Activated CD4-positive, alpha-beta T cell treated with anti-CD3 and anti-CD28 coated beads, Interleukin-2, amount 50 U/mL, for 4 hours (primary cell): ENCODE results near the gene SPOCK1.

Source experiments
- DNase-seq, 2 experiments: peaks; one replicate each; pipeline ENCODE4 v3.0.0-alpha.2; 2020

The SPOCK1 gene

DNA sequence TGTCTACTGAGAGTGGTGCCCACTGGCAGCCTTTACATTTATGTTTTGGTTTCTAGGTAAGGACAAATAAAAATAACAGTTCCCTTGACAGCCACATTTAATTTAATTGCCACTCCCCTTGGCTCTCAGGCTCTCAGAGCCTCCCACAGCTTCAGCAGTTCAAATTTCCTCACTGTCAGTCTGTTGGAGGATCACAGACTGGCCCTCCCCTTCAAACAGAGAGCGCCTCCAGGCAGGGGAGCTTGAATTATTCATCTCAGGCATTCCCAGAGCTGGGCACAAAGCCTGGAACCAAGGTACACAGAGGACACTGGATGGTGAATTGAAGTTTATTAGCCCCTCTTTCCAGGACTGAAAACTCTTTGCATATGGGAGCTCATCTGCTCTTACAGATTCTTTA, 407.7 kb downstream of the SPOCK1 start:
- no peak for DNase-seq

DNA sequence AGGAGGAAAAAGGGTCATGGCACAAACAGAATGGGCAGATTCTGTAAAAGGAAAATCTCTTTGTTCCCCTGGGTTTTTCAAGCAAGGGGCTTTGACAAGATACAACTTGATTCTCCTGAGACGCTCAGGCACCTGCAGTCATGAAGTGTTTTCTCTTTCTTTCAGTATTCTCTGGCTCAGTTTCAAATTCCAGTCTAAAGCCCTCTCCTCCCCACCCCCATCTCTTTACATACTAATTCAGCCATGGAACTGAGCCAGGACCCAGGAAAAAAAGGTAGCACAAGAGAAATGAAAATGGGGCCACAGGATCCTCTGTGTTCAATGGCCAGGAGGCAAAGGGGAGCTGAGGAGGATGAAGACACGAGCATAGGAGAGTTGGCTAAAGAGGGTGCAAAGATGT, 408.4 kb downstream of the SPOCK1 start:
- no peak for DNase-seq

DNA sequence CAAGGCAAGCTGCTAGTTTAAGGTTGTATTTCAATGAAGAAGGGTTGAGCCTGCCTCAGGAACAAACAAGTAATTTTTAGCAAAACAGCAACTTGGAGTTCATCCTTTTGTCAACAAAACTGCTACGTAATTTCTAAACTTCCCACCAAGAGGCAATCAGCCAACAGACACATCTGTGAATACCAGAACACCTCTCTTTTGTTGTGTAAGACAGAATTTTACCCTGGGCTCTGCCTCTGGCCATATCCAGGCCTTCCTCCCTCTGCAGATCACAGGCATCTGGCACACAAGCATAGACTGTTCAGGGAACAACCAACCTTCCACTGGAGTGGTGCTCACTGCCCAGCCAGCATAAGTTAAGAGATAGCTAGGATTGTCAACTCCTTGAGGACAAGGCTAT, 409.0 kb downstream of the SPOCK1 start:
- no peak for DNase-seq

DNA sequence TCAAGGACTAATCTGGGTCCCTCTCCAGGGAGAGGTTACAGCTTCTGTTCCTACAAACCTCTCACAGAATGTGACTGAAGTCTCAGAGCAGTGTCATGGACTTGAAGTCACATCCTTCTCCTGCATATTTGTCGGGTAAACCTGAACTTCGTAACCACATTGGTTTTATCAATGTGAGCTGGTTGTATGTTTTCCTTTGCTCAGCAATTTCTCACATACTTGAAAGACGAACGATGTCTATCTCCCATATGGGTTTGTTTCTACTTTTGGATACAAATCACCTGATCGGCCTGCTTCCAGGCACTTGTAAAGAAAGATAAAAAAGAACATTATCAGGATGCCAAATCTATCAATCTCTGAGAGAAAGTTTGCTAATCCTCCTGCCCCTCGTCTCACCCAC, 411.0 kb downstream of the SPOCK1 start:
- DNase-seq: no peak

DNA sequence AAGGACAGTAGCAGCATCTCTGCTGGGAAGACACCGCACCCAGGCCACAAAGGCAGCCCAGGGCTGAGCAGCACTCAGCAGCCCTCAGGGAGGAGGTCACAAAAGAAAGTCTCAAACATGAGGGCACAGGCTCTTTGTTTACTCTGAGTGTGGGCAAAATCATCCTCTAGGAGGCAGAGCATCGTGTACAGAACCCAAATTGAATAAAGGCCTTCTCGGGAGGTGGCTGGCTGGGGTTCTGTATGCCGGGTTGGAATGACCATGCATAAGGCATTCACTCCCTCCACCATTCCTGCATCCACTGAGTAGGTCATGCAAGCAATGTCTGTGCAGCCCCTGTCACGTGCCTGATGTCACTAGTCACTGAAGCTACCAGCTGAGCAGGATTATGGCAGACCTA, 412.8 kb downstream of the SPOCK1 start:
- no peak for DNase-seq

DNA sequence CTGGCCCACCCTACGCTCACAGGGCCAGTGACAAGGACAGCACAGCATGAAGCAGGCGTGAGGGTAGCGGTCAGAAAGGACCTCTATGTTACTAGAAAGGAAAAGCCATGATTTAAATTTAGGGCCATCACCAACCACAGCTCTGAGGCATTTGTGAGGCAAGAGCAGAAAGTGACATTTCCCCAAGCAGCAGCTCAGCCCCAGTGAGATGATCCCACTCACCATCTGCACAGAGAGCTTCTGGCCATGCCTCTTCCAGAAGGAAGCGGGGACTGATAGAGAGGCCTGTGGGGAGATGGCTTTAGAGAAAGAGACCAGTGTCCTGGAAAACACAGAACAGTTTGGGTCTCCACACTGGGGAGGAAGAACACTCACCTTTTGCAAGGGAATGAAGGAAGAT, 413.9 kb downstream of the SPOCK1 start:
- no peak for DNase-seq

DNA sequence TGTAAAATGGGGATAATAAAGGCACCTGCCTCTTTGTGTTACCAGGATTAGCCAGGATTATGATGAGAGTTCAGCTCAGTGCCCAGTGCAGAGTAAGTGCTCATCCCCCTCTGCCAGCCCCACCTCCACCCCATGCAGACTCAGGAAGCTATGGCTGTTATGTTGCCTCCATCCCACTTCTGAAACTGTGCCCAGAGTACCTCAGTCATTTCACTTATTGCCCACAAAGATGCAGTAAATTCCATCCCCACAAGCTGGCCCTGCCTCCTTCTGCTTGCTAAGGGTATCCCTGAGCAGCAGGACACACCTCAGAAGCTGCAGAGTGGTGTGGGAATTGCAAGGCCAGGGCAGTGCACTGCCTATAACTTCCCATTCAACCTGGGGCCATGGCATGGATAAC, 415.1 kb downstream of the SPOCK1 start:
- no peak for DNase-seq

DNA sequence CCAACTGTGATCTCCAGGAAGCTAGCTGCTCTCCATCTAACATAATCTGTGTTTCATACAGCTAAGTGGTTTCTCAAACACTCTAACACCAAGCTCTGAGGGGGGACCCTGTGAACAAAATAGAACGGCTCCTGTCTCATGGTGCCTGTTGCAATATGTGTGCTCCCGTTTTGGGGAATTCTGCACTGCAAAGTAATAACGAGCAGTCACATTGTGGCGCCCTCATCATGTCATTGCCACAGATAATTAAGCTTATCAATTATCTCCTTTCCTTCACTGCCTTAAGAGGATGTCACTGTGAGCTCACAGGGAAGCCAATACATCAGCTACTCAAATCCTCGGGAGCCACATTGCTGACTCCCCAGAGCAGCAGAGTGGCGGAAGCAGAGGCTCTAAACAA, 416.2 kb downstream of the SPOCK1 start:
- no peak for DNase-seq

DNA sequence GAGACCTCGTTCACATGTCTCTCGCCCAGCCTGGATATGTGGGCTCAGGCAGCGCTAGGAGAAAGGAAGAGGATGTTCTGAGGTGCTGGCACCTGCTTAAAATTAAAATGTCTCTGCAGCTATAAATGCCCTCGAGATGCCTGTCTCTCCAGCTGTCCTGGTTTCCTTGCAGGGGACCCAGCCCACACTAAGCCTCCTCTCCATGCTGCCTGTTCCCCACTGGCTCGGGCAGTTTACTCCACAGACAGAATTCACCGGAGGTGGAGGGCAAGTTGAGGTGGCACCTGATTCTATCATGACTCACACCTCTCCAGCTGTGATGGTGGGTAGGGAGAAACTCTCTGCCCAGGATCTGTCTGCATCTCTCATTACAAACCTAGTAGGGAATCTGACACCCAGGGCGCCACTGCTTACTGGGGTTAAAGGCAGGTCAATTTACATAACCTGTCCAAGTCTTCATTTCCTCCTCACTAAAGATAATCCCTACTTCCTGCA, 420.9 kb downstream of the SPOCK1 start:
- DNase-seq: no peak

DNA sequence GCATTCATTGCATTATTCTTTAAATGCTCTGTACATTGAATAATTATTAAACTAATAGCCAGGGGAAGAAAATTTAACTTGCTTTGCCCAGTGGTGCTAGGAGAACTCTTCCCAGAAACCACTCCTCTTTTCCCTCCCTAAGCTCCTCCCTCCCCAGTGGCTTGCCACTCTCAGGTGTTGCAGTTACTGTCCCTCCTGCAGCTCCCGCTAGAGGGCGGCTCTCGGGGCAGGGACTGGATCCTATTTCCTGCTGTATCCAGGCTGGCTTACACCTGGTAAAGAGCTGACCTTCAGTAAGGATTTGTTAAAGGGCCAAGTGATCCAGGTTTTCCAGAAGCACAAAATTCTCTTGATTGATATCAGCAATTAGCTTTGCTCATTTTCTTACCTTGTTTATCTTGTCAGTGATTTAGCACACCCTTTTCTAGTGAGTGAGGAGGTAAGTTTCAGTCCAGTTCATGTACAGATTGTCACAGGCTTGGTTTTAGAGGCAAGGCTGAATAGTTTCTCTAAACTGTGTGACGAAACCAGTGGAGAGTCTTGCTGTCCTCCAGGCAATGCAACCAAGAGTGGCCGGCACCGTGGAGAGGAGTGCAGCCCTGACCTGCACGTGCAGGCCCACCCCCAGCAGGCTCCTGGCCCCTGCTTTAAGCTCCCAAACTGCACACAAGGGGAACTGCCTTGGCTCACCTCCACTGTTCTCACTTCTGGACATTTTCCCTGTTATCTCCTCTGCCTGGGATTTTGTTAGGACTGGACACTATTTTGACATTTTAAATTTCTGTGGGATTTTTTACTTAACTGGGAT, 423.8 kb downstream of the SPOCK1 start:
- DNase-seq: no peak

DNA sequence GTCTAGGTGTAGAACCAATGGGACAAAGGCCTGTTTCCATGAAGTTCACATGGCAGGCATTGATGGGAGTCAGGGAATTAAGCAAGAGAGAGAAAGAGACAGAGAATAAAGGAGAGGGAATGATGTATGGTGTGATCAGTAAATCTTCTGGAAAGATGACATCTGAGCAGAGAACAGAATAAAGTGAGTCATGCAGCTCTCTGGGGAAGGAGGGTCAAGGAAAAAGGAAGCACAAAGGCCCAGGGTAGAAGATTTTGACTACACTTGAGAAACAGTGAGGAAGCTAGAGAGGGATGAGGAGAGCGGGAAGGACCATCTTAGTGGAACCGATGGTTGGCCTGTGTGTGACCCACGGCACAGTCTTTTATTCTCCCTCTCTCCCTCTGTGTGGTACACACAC, 425.9 kb downstream of the SPOCK1 start:
- DNase-seq: no peak

DNA sequence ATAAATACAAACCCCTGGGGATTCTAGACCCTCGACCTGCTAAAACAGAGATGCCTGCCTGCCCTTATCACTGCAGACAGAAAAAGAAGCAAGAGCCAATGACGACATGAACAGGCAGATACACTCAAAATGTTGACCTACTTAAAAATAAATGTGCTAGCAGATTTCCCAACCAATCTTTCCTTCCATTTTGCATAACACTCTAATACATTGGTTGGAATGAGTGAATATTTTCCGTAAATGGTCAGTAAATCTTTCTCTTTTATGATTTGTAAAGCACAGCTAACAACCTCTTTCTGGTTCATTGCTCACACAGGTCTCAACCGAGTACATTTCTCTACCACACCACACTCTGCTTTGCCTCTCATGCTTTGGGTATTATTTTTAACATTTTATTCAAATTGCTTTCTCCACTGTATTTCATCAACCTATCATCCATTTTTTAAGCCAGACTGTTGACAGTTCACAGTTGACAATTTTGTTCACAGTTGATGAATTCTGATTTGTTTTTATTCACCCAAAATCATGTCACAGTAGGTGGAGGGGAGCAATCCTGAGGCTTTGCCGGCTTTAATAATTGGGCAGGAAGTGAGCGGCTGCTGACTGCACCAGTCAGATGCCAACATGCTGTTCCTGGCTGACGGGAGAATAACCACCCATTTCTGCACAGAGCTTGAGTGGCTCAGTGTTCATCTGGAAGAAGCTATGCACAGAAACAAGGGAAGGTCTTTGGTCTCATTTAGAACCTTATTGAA, 426.6 kb downstream of the SPOCK1 start:
- DNase-seq: no peak

DNA sequence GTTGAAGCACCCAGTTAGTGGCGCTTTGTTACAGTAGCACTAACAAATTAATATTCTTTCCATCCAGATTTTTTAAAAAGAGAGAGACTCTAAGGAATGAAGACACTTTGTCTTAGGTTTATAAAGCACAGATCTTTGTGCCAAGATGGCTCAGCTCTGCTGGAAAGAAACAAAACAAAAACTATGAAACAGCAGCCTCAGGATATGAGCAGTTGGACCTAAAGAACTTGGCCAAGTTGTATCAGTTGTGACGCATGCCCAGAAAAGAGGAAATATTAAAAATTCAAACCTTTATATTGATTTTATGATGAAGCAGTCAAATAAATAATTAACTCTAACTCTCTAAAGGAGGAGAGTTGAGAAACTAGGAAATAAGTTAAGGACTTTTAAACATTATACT, 427.2 kb downstream of the SPOCK1 start:
- no peak for DNase-seq

DNA sequence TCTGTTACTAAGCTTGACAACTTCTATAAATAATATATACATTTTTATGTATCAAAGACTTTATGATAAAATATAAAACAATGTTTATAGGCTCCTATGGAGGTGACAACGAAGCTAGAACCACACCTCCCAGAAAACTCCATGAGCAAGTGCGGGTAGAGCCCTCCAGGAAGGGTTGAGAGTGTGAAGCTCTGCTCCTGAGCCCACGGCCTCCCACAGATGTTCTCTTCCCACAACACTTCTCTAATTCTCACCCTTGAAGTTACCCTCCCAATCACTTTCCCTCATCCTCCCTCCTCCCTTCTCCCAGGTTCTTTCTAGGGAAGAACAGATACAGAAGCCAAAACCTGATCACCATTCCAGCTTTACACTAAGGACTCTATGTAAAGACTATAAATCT, 427.6 kb downstream of the SPOCK1 start:
- DNase-seq: no peak

DNA sequence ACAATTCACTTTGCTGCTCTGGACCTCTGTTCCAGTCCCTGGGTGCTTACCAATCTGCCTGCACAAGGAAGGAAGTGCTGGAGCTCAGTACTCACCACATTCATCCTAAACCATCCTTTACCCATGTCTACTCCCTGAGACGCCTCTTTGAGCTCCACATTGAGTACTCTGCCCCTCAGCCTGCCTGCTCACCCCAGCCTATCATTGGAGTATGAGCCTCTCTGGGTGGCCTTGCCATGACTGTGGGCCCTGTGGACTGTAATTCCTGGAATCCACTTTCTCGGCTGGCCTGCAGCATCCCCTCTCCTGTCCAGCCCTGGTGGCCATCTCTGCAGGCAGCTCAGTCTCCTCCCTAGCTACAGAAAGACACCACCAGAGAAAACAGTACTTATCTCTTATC, 428.6 kb downstream of the SPOCK1 start:
- DNase-seq: no peak

DNA sequence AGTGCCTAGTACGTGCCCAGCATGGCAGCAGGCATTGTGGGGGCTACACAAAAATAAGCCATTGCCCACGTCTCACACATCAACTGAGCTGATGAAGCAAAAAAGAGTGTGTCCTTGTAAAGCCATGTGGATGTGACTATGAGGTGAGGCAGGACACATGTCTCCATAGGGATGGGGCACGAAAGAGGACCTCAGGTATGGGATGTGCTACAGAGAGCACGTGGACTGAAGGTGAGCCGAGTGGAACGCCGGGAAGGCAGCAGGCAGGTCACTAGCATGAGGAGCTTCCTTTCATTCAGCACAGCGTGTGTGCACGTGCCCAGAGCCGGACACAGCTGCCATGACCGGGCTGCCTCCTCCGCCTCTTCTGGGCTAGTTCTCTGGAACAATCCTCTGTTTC, 429.8 kb downstream of the SPOCK1 start:
- no peak for DNase-seq

DNA sequence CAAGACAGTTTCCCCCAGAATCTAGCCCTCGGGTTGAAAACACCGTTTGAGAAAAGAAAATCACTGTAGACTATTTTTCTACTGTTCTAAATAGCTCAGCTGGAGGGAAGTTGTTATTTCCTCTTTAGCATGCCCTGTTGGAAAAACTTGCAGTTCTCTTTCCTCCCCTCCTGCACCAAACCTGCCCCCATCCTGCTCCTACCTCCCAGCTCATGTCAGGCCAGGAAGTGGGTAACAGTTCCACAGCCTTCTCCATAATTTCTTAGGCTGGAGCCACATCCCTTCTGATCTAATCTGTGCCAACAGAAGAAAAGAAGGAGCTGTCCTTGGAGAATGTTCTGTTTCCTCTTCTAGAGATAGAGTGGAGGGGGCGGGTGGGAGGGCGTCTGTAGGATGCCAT, 437.7 kb downstream of the SPOCK1 start:
- no peak for DNase-seq

DNA sequence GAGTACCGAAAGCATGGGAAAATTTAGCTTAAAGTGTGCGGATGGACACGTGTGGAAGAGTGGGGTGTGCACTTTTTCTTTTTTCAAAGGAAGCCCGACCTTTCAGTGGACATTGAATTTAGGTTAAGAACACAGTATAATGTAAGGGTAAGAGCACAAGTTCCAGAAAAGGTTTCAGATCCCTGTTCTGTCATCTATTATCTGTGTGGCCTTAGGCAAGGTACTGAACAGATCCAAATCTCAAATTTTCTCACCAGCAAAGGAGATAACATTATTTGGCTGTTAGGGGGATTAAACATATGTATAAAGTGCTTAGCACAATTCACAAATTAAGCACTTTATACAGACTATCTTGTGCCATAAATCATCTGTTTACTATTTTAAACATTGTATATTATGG, 441.0 kb downstream of the SPOCK1 start:
- no peak for DNase-seq

DNA sequence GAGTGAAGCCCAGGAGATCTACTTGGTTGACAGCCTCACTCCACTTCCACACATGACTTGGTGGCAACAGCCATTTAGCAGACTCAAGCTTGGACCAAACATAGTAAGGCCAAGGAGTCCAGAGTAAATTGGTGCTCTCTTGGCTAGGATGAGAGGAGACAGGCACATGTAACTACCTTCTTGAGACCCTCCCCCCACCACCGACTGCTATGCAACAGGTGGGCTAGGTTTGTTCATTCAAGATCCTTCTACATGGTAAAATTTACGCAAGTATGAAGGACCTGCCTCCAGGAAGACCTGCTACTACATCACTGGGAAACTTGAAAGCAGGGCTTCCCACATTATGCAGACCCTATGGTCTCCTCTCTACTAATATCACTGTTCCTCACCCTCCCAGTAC, 442.4 kb downstream of the SPOCK1 start:
- DNase-seq: no peak

DNA sequence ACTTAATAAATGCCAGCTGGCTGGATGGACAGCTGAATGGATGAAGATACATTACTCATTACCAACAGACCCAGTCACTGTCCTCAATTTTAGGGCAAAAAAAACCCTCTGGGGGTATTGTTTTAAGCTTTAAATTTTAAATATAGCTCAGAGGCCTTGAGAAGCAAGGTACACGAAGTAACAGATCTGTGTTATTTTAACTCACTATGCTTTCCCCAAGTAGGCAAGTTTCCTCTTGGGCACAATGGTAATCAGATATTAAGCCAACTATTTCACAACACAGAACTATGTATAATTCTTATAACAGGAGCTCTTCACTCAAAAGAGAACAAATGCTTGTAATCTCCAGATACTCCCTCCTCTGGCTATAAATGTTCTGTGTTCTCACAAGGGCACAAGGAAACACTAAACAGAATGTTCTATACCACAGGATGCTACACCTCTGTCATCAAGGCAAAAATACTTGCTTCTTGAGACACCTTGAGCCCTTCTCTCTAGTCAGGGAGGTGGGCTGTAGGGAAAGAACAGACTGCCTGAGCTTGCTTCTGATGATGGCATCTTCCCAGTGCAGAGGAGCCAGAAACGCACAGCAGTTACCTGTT, 443.8 kb downstream of the SPOCK1 start:
- no peak for DNase-seq

DNA sequence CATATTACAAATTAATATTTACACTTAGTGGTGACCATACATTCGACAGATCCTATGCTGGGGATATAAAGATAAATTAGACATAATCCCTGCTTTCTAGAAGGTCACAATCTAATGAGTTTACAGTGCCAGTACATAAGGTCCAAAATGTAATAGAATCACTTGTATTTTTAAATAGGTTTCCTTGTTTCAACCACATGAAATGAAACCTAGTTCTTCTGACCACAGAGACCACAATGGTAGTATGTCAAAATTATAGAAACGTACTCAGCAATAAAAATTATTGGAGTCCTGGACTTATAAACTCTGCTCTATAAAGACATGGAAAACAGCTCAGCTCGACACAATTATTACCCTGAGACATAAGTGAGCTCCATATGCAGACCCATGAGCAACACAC, 444.3 kb downstream of the SPOCK1 start:
- DNase-seq: no peak

DNA sequence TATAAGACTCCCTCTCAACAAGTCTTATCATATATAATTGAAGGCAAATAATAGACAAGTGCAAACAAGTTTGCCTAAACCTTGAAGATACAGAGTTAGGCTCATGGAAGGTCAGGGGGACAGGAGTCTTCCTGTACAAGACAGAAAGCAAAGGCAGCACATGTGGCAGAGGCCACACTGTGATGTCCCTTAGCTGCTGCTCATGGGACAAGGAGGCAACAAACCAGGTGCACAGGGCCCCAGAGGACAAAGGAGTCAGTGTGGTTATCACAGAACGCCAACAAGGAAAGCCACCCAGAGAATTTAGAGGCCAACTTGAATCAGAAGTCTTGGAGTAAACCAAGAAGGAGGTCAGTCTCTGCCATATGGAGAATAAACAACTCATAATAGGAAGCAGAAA, 444.8 kb downstream of the SPOCK1 start:
- no peak for DNase-seq

DNA sequence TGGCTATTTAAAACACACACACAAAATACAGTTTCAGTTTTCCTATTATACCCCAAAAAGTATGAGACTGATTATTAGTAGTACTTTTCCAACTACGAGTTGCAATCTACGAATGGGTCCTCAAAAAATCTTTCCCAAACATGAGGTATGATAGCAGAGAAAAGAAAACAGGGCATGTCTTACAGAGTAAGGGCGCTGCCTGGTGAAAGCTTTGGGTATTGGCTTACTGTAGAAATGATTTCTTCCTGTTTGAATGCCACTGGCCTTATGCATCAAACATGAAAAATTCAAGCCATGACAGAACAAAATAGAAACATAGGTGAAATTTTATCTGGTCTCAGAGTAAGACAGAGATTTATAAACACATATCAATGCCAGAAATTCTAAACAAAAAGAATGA, 448.0 kb downstream of the SPOCK1 start:
- DNase-seq: no peak
